Mucosa of stomach (tissue), 1 donor: ENCODE measurements around the gene TRIM6.
"Not testable (repeated sequence)": the region's sequence is repeated elsewhere in the genome, so short reads cannot be mapped to it uniquely, and the experiment has no call there.

ENCODE experiments used
- H3K27me3 ChIP-seq: one replicate; pipeline ENCODE4 v1.7.0; 2013; ENCODE audit warnings: mild to moderate bottlenecking, low read length; ENCODE audit not compliant: control insufficient read depth, insufficient read depth
- H3K36me3 ChIP-seq: one replicate; pipeline ENCODE4 v1.7.0; 2013; ENCODE audit warnings: low read length; ENCODE audit not compliant: control insufficient read depth, insufficient read depth
- H3K4me1 ChIP-seq: one replicate; pipeline ENCODE4 v1.7.0; 2013; ENCODE audit warnings: mild to moderate bottlenecking, low read length; ENCODE audit not compliant: control insufficient read depth, insufficient read depth
- H3K4me3 ChIP-seq: one replicate; pipeline ENCODE4 v1.7.0; 2013; ENCODE audit warnings: low read length
- H3K9ac ChIP-seq: one replicate; pipeline ENCODE4 v1.7.0; 2013; ENCODE audit warnings: mild to moderate bottlenecking, low read length, moderate library complexity
- H3K9me3 ChIP-seq: one replicate; pipeline ENCODE4 v1.7.0; 2013; ENCODE audit warnings: mild to moderate bottlenecking, low read length, moderate library complexity; ENCODE audit not compliant: control insufficient read depth
- donor health status: Pancreatic carcinoma.

The TRIM6 gene

GRCh38 chr11:5631969-5632635 lies 35.7 kb downstream of the TRIM6 start:
- Histone ChIP-seq H3K4me3 (no peak overlapping the region), H3K36me3 (no peaks in the 10 kb centered on the region), H3K9ac (no peak overlapping the region), H3K27me3 (no peaks in the 10 kb centered on the region), H3K4me1 (no peaks in the 10 kb centered on the region), H3K9me3 (no peaks in the 10 kb centered on the region)

- H3K36me3 ChIP-seq, result peaks cover 3% of the 10 kb centered on the region
- no peak overlapping the region for H3K4me3 ChIP-seq
- H3K4me1 ChIP-seq, result no peaks in the 10 kb centered on the region
- no peaks in the 10 kb centered on the region for H3K9me3 ChIP-seq
- no peak overlapping the region for H3K9ac ChIP-seq
- no peaks in the 10 kb centered on the region for H3K27me3 ChIP-seq
These were observed 43.5 kb downstream of the TRIM6 start for GRCh38 chr11:5639953-5640352.

GRCh38 chr11:5643585-5643984 lies 47.1 kb downstream of the TRIM6 start:
- Histone ChIP-seq H3K9ac (no peak overlapping the region), H3K4me3 (no peak overlapping the region), H3K36me3 (peaks cover 3% of the 10 kb centered on the region), H3K27me3 (no peaks in the 10 kb centered on the region), H3K4me1 (no peaks in the 10 kb centered on the region), H3K9me3 (no peaks in the 10 kb centered on the region)

GRCh38 chr11:5646139-5646538 lies 49.7 kb downstream of the TRIM6 start:
- H3K36me3 ChIP-seq, result peaks cover 3% of the 10 kb centered on the region
- no peaks in the 10 kb centered on the region for H3K27me3 ChIP-seq
- no peaks in the 10 kb centered on the region for H3K9me3 ChIP-seq
- no peak overlapping the region for H3K9ac ChIP-seq
- H3K4me1 ChIP-seq, result no peaks in the 10 kb centered on the region
- no peak overlapping the region for H3K4me3 ChIP-seq

- H3K9me3 ChIP-seq, result no peaks in the 10 kb centered on the region
- H3K36me3 ChIP-seq, result no peaks in the 10 kb centered on the region
- no peak overlapping the region for H3K9ac ChIP-seq
- no peak overlapping the region for H3K4me3 ChIP-seq
- H3K27me3 ChIP-seq, result no peaks in the 10 kb centered on the region
- H3K4me1 ChIP-seq, result no peaks in the 10 kb centered on the region
These were observed 59.0 kb downstream of the TRIM6 start for GRCh38 chr11:5655474-5655873.

GRCh38 chr11:5656956-5657355 lies 60.5 kb downstream of the TRIM6 start:
- not testable (repeated sequence) for H3K4me3 ChIP-seq, H3K9ac ChIP-seq, H3K4me1 ChIP-seq, H3K27me3 ChIP-seq, H3K9me3 ChIP-seq, H3K36me3 ChIP-seq

GRCh38 chr11:5658318-5658717 lies 61.9 kb downstream of the TRIM6 start:
- Histone ChIP-seq H3K4me1 (no peaks in the 10 kb centered on the region), H3K4me3 (no peak overlapping the region), H3K36me3 (no peaks in the 10 kb centered on the region), H3K9me3 (no peaks in the 10 kb centered on the region), H3K27me3 (no peaks in the 10 kb centered on the region), H3K9ac (no peak overlapping the region)
